Naive thymus-derived CD4-positive, alpha-beta T cell (primary cell): ENCODE data around the gene PPP1R14D. TPM values are rescaled to one million over a fixed set of nuclear protein-coding genes. Genes with fewer than 3 reads are reported as not detected.

Source experiments
- ATAC-seq: fragments of 150-1000 bp; cut with Tn5 transposase; 2 replicates; pipeline ENCODE4 v1.10.0; 2021; ENCODE audit warnings: mild to moderate bottlenecking, moderate library complexity
- CTCF ChIA-PET: fragments of 350-600 bp; sonication (Branson Sonifier 250); formaldehyde crosslinking; loops from one replicate; lab custom pipeline; 2021; ENCODE audit warnings: antibody characterized with exemption; lab: Charles Lee
- POLR2A ChIA-PET: fragments of 350-600 bp; sonication (Branson Sonifier 250); formaldehyde crosslinking; loops from one replicate; lab custom pipeline; 2021; ENCODE audit warnings: antibody characterized with exemption, inconsistent platforms; lab: Charles Lee
- DNase-seq, 9 donors: peaks; one replicate each; pipeline versions ENCODE4 v3.0.0 to v3.0.0-alpha.2; 2020 to 2022; ENCODE audit warnings: mixed read lengths in 1 of 9
- H3K27ac ChIP-seq: one replicate; pipeline ENCODE4 v1.7.0; 2013; ENCODE audit warnings: mild to moderate bottlenecking, low read depth, low read length, moderate library complexity
- H3K27me3 ChIP-seq, 2 donors: one replicate each; pipeline ENCODE4 v1.7.0; 2013; ENCODE audit warnings: low read length in 2 of 2, mild to moderate bottlenecking in 2 of 2, moderate library complexity in 2 of 2; ENCODE audit not compliant: control insufficient read depth in 2 of 2, insufficient read depth in 2 of 2
- H3K36me3 ChIP-seq, 3 experiments: 1 replicate in 2 of 3; 2 replicates in 1 of 3; pipeline ENCODE4 v1.7.0; 2013; ENCODE audit warnings: low read length in 3 of 3, mild to moderate bottlenecking in 3 of 3, moderate library complexity in 1 of 3; ENCODE audit not compliant: insufficient read depth in 3 of 3, control insufficient read depth in 2 of 3
- H3K4me1 ChIP-seq, 2 donors: one replicate each; pipeline ENCODE4 v1.7.0; 2013; ENCODE audit warnings: low read length in 2 of 2, mild to moderate bottlenecking in 2 of 2, moderate library complexity in 1 of 2; ENCODE audit not compliant: control insufficient read depth in 2 of 2, insufficient read depth in 2 of 2
- H3K4me3 ChIP-seq: 2 replicates; pipeline ENCODE4 v1.7.0; 2013; ENCODE audit warnings: mild to moderate bottlenecking, low read length
- H3K9me3 ChIP-seq, 3 experiments: 1 replicate in 2 of 3; 2 replicates in 1 of 3; pipeline ENCODE4 v1.7.0; 2013; ENCODE audit warnings: low read length in 3 of 3; ENCODE audit not compliant: control insufficient read depth in 2 of 3
- H3K27ac Mint-ChIP-seq, 9 donors: one replicate each; pipeline ENCODE4 v1.8.0; 2020 to 2022; ENCODE audit warnings: mixed read lengths in 9 of 9, mild to moderate bottlenecking in 8 of 9, moderate library complexity in 5 of 9, inconsistent platforms in 2 of 9
- H3K27me3 Mint-ChIP-seq, 5 donors: one replicate each; pipeline ENCODE4 v1.8.0; 2021 to 2022; ENCODE audit warnings: mixed read lengths in 5 of 5, mild to moderate bottlenecking in 1 of 5
- H3K36me3 Mint-ChIP-seq, 5 donors: one replicate each; pipeline ENCODE4 v1.8.0; 2020 to 2022; ENCODE audit warnings: mixed read lengths in 5 of 5, mild to moderate bottlenecking in 3 of 5, inconsistent platforms in 1 of 5
- H3K4me1 Mint-ChIP-seq, 7 donors: one replicate each; pipeline ENCODE4 v1.8.0; 2020 to 2022; ENCODE audit warnings: mixed read lengths in 7 of 7, mild to moderate bottlenecking in 3 of 7, inconsistent platforms in 1 of 7
- H3K4me3 Mint-ChIP-seq, 10 donors: one replicate each; pipeline ENCODE4 v1.8.0; 2020 to 2022; ENCODE audit warnings: mild to moderate bottlenecking in 10 of 10, mixed read lengths in 10 of 10, moderate library complexity in 6 of 10, inconsistent platforms in 2 of 10
- H3K9me3 Mint-ChIP-seq, 11 donors: one replicate each; pipeline ENCODE4 v1.8.0; 2020 to 2022; ENCODE audit warnings: mixed read lengths in 11 of 11, mild to moderate bottlenecking in 4 of 11, inconsistent platforms in 1 of 11, moderate library complexity in 1 of 11
- intact Hi-C, 2 donors: fragments of 100-400 bp; cut with micrococcal nuclease; formaldehyde crosslinking; loops; one replicate each; pipeline ENCODE4 v1.15.1; 2023
- polyA plus RNA-seq, 2 donors: library from polyadenylated mRNA; unstranded; fragments of 300-500 nt; fragmentation: Illumina TruSeq; gene quantifications; one replicate each; pipeline ENCODE4 v1.2.3, GENCODE V29; 2021
- total RNA-seq, 6 experiments: library from RNA in 5 of 6; stranded (reverse) in 5 of 6; gene quantifications; 1 replicate in 5 of 6; 2 replicates in 1 of 6; pipeline ENCODE4 v1.2.3 and lab custom pipeline; 2021 to 2026

Gene PPP1R14D
- total and polyA plus RNA-seq, 7 experiments from 2014 or later: not detected

GRCh38 chr15:40845511-40846284, 17.2 kb upstream of the PPP1R14D start:
- Histone ChIP-seq H3K36me3 (no peaks in the 10 kb centered on the region), H3K9me3 (no peaks in the 10 kb centered on the region), H3K4me1 (peaks cover 0 to 15% of the 10 kb centered on the region in 2 donors), H3K27ac (no peak overlapping the region), H3K4me3 (no peak overlapping the region), H3K27me3 (peaks cover 0 to 3% of the 10 kb centered on the region in 2 donors)
- H3K9me3 Mint-ChIP-seq: no peaks in the 10 kb centered on the region
- ChIA-PET CTCF (interaction anchor here (0.7 to 1.0 kb wide), 2 partner anchors 11 to 1035 kb away, joined by 3 to 4 read pairs; no protein-coding TSS in a partner anchor), POLR2A (no interaction called here)
- peak overlapping the region; percentile 9 to 88 (median 45) for H3K4me3 Mint-ChIP-seq
- H3K36me3 Mint-ChIP-seq: peaks cover 0 to 3% (median 0%) of the 10 kb centered on the region in 5 donors
- peaks cover 0 to 33% (median 4%) of the 10 kb centered on the region in 5 donors for H3K27me3 Mint-ChIP-seq
- ATAC-seq (no peak), DNase-seq (no peak)
- H3K27ac Mint-ChIP-seq: no peak overlapping the region
- H3K4me1 Mint-ChIP-seq: peaks cover 12 to 38% (median 32%) of the 10 kb centered on the region in 7 donors
- intact Hi-C loops: no loop called here

GRCh38 chr15:40845036-40845435, 16.5 kb upstream of the PPP1R14D start:
- DNase-seq: no peak
- Mint-ChIP-seq H3K9me3 (no peaks in the 10 kb centered on the region), H3K4me1 (peaks cover 12 to 38% (median 32%) of the 10 kb centered on the region in 7 donors), H3K27ac (peak overlapping the region in 4 of 9 donors; percentile 36 to 93 (median 57)), H3K27me3 (peaks cover 0 to 37% (median 4%) of the 10 kb centered on the region in 5 donors), H3K4me3 (peak overlapping the region; percentile 82 to 94 (median 86)), H3K36me3 (peaks cover 0 to 3% (median 0%) of the 10 kb centered on the region in 5 donors)
- Histone ChIP-seq H3K9me3 (no peaks in the 10 kb centered on the region), H3K4me3 (peak overlapping the region; percentile 58), H3K4me1 (peaks cover 0 to 15% of the 10 kb centered on the region in 2 donors), H3K36me3 (no peaks in the 10 kb centered on the region), H3K27ac (no peak overlapping the region), H3K27me3 (peaks cover 0 to 3% of the 10 kb centered on the region in 2 donors)
- POLR2A ChIA-PET: interaction anchor here (0.6 to 0.7 kb wide), 2 partner anchors 36 to 79 kb away, joined by 6 to 7 read pairs; no protein-coding TSS in a partner anchor
- CTCF ChIA-PET: interaction anchor here (0.7 to 1.6 kb wide), 2 partner anchors 62 to 1036 kb away, joined by 4 to 5 read pairs; no protein-coding TSS in a partner anchor
- ATAC-seq: no peak
- intact Hi-C loops: no loop called here

GRCh38 chr15:40844696-40845030, 16.2 kb upstream of the PPP1R14D start:
- peaks cover 12 to 38% (median 32%) of the 10 kb centered on the region in 7 donors for H3K4me1 Mint-ChIP-seq
- H3K9me3 Mint-ChIP-seq: no peaks in the 10 kb centered on the region
- H3K27me3 Mint-ChIP-seq: peaks cover 0 to 38% (median 4%) of the 10 kb centered on the region in 5 donors
- intact Hi-C loops: loop anchor here (1.0 kb wide), 1 partner anchor 37 kb away; the partner anchor contains the start of genes DNAJC17 (in 2 of the 2) and ZFYVE19 (in 2 of the 2)
- POLR2A ChIA-PET: interaction anchor here (0.6 to 0.7 kb wide), 2 partner anchors 36 to 78 kb away, joined by 6 to 7 read pairs; no protein-coding TSS in a partner anchor
- peaks cover 0 to 3% of the 10 kb centered on the region in 2 donors for H3K27me3 ChIP-seq
- H3K36me3 ChIP-seq: no peaks in the 10 kb centered on the region
- no peaks in the 10 kb centered on the region for H3K9me3 ChIP-seq
- H3K27ac ChIP-seq: no peak overlapping the region
- peak overlapping the region in 4 of 9 donors; percentile 36 to 93 (median 57) for H3K27ac Mint-ChIP-seq
- peak overlapping the region; percentile 82 to 94 (median 86) for H3K4me3 Mint-ChIP-seq
- peaks cover 0 to 15% of the 10 kb centered on the region in 2 donors for H3K4me1 ChIP-seq
- ATAC-seq (peak; percentile 64), DNase-seq (peak in 5 of 9 donors; percentile 14 to 34 (median 25))
- peaks cover 0 to 3% (median 0%) of the 10 kb centered on the region in 5 donors for H3K36me3 Mint-ChIP-seq
- CTCF ChIA-PET: interaction anchor here (0.7 to 1.6 kb wide), 2 partner anchors 62 to 1036 kb away, joined by 4 to 5 read pairs; no protein-coding TSS in a partner anchor
- H3K4me3 ChIP-seq: peak overlapping the region; percentile 58

- ChIA-PET CTCF (interaction anchor here (1.6 kb wide), 1 partner anchor 62 kb away, joined by 5 read pairs; no protein-coding TSS in a partner anchor), POLR2A (interaction anchor here (0.6 to 0.7 kb wide), 2 partner anchors 37 to 78 kb away, joined by 6 to 7 read pairs; no protein-coding TSS in a partner anchor)
- Mint-ChIP-seq H3K4me1 (peaks cover 12 to 38% (median 32%) of the 10 kb centered on the region in 7 donors), H3K27ac (peak within 1 kb of the TSS in 5 of 9 donors; percentile 36 to 93 (median 55)), H3K4me3 (peak within 1 kb of the TSS; percentile 82 to 94 (median 86)), H3K36me3 (peaks cover 0 to 3% (median 0%) of the 10 kb centered on the region in 5 donors), H3K9me3 (no peaks in the 10 kb centered on the region), H3K27me3 (peaks cover 0 to 38% (median 4%) of the 10 kb centered on the region in 5 donors)
- no peaks in the 10 kb centered on the region for H3K36me3 ChIP-seq
- peak within 1 kb of the TSS; percentile 0 for H3K27ac ChIP-seq
- H3K9me3 ChIP-seq: no peaks in the 10 kb centered on the region
- H3K4me1 ChIP-seq: peaks cover 0 to 15% of the 10 kb centered on the region in 2 donors
- ATAC-seq (peak; percentile 45), DNase-seq (peak in 6 of 9 donors; percentile 20 to 81 (median 25))
- H3K4me3 ChIP-seq: peak within 1 kb of the TSS; percentile 58
- intact Hi-C loops: loop anchor here (1.0 kb wide), 1 partner anchor 37 kb away; the partner anchor contains the start of genes DNAJC17 (in 2 of the 2) and ZFYVE19 (in 2 of the 2)
- H3K27me3 ChIP-seq: peaks cover 0 to 3% of the 10 kb centered on the region in 2 donors
Observed at GRCh38 chr15:40843885-40844695, 15.6 kb upstream of the PPP1R14D start, which contains the start of gene SPINT1. Gene SPINT1, plus strand, starts transcription at chr15:40844048. Its CDS starts 507 bp downstream, at chr15:40844555.

GRCh38 chr15:40843261-40843884, 14.9 kb upstream of the PPP1R14D start:
- H3K27me3 ChIP-seq: peaks cover 0 to 3% of the 10 kb centered on the region in 2 donors
- peaks cover 0 to 15% of the 10 kb centered on the region in 2 donors for H3K4me1 ChIP-seq
- intact Hi-C loops: no loop called here
- Mint-ChIP-seq H3K27ac (peak overlapping the region in 1 of 9 donors; percentile 46), H3K9me3 (no peaks in the 10 kb centered on the region), H3K27me3 (peaks cover 0 to 38% (median 4%) of the 10 kb centered on the region in 5 donors), H3K4me3 (peak overlapping the region; percentile 67 to 88 (median 81)), H3K4me1 (peaks cover 12 to 38% (median 32%) of the 10 kb centered on the region in 7 donors), H3K36me3 (peaks cover 0 to 3% (median 0%) of the 10 kb centered on the region in 5 donors)
- no peaks in the 10 kb centered on the region for H3K36me3 ChIP-seq
- ChIA-PET CTCF (interaction anchor here (1.6 kb wide), 1 partner anchor 61 kb away, joined by 5 read pairs; no protein-coding TSS in a partner anchor), POLR2A (no interaction called here)
- ATAC-seq: no peak
- no peaks in the 10 kb centered on the region for H3K9me3 ChIP-seq
- no peak overlapping the region for H3K27ac ChIP-seq
- no peak overlapping the region for H3K4me3 ChIP-seq
- DNase-seq: no peak
